RWPE2 (cell line): ENCODE results near the gene CAMK2B.

Experiments
- ATAC-seq: fragments of 200-7000 bp; cut with Tn5 transposase; 3 replicates; pipeline ENCODE4 v1.9.1; 2021; ENCODE audit warnings: low read depth
- DNase-seq: peaks from one replicate; pipeline ENCODE4 v3.0.0-alpha.2; 2020; ENCODE audit warnings: low spot score
- H3K27ac ChIP-seq: fragments of 450-650 bp; 2 replicates; pipeline ENCODE4 v1.5.1; 2017; ENCODE audit warnings: mild to moderate bottlenecking; ENCODE audit not compliant: poor library complexity, severe bottlenecking
- H3K27me3 ChIP-seq: fragments of 250-450 bp; sonication (Bioruptor Pico); 2 replicates; pipeline ENCODE4 v1.5.1; 2021; ENCODE audit warnings: mild to moderate bottlenecking, moderate library complexity; ENCODE audit not compliant: insufficient read depth, poor library complexity, severe bottlenecking
- H3K36me3 ChIP-seq: fragments of 250-450 bp; sonication (Bioruptor Pico); 2 replicates; pipeline ENCODE4 v1.5.1; 2020; ENCODE audit warnings: low read depth, mild to moderate bottlenecking, moderate library complexity
- H3K4me1 ChIP-seq: fragments of 250-450 bp; sonication (Bioruptor Pico); 2 replicates; pipeline ENCODE4 v1.5.1; 2021; ENCODE audit warnings: mild to moderate bottlenecking, moderate library complexity; ENCODE audit not compliant: insufficient read depth, poor library complexity, severe bottlenecking
- H3K4me3 ChIP-seq: fragments of 250-450 bp; sonication (Bioruptor Pico); 2 replicates; pipeline ENCODE4 v1.5.1; 2021; ENCODE audit warnings: mild to moderate bottlenecking, moderate library complexity; ENCODE audit not compliant: severe bottlenecking
- H3K9me3 ChIP-seq: fragments of 250-450 bp; sonication (Bioruptor Pico); 2 replicates; pipeline ENCODE4 v1.5.1; 2021; ENCODE audit warnings: mild to moderate bottlenecking, moderate library complexity; ENCODE audit not compliant: severe bottlenecking
- CTCF ChIP-seq: fragments of 450-650 bp; IDR thresholded peaks from one replicate; pipeline ENCODE4 v1.5.1; 2017; ENCODE audit warnings: mild to moderate bottlenecking, moderate library complexity; ENCODE audit not compliant: poor library complexity, severe bottlenecking

Gene CAMK2B

GRCh38 chr7:44368885-44369284 lies 43.5 kb upstream of the CAMK2B start:
- no peak for DNase-seq
- Histone ChIP-seq H3K36me3 (no peaks in the 10 kb centered on the region), H3K4me1 (peaks cover 19% of the 10 kb centered on the region), H3K9me3 (no peaks in the 10 kb centered on the region), H3K27me3 (no peaks in the 10 kb centered on the region), H3K27ac (peak overlapping the region; percentile 13), H3K4me3 (no peak overlapping the region)
- no peak for TF ChIP-seq CTCF
- peak; percentile 76; the same call in 2 of the 3 replicates for ATAC-seq

- ATAC-seq (no peak), DNase-seq (no peak)
- H3K36me3 ChIP-seq: no peaks in the 10 kb centered on the region
- no peaks in the 10 kb centered on the region for H3K9me3 ChIP-seq
- no peak for TF ChIP-seq CTCF
- peak overlapping the region; percentile 13 for H3K27ac ChIP-seq
- H3K27me3 ChIP-seq: no peaks in the 10 kb centered on the region
- no peak overlapping the region for H3K4me3 ChIP-seq
- peaks cover 19% of the 10 kb centered on the region for H3K4me1 ChIP-seq
Measured at GRCh38 chr7:44368455-44368854, 43.1 kb upstream of the CAMK2B start.

GRCh38 chr7:44367475-44368043 lies 42.2 kb upstream of the CAMK2B start:
- Histone ChIP-seq H3K9me3 (no peaks in the 10 kb centered on the region), H3K27me3 (no peaks in the 10 kb centered on the region), H3K4me1 (peaks cover 13% of the 10 kb centered on the region), H3K36me3 (no peaks in the 10 kb centered on the region), H3K27ac (no peak overlapping the region), H3K4me3 (no peak overlapping the region)
- TF ChIP-seq CTCF: no peak
- DNase-seq (no peak), ATAC-seq (no peak)

GRCh38 chr7:44366986-44367385 lies 41.6 kb upstream of the CAMK2B start:
- no peak overlapping the region for H3K4me3 ChIP-seq
- H3K27ac ChIP-seq: no peak overlapping the region
- H3K9me3 ChIP-seq: no peaks in the 10 kb centered on the region
- no peak for TF ChIP-seq CTCF
- DNase-seq (no peak), ATAC-seq (no peak)
- H3K4me1 ChIP-seq: peaks cover 8% of the 10 kb centered on the region
- no peaks in the 10 kb centered on the region for H3K36me3 ChIP-seq
- H3K27me3 ChIP-seq: no peaks in the 10 kb centered on the region

GRCh38 chr7:44353668-44354067 lies 28.3 kb upstream of the CAMK2B start:
- Histone ChIP-seq H3K27ac (no peak overlapping the region), H3K4me3 (no peak overlapping the region), H3K27me3 (no peaks in the 10 kb centered on the region), H3K9me3 (no peaks in the 10 kb centered on the region), H3K4me1 (no peaks in the 10 kb centered on the region), H3K36me3 (no peaks in the 10 kb centered on the region)
- DNase-seq: no peak
- ATAC-seq: no peak
- TF ChIP-seq CTCF: no peak
